PC-3 (cell line): ENCODE measurements around the gene HOOK2. TPM values are rescaled to one million over a fixed set of nuclear protein-coding genes. Genes with fewer than 3 reads are reported as not detected.

Experiments
- ATAC-seq: fragments of 200-7000 bp; cut with Tn5 transposase; 2 replicates; pipeline ENCODE4 v1.9.1; 2020; ENCODE audit warnings: mild to moderate bottlenecking, moderate library complexity
- BruUV-seq: library from RNA; stranded (reverse); fragments of 400-500 nt; replicated peaks from 2 replicates; lab custom pipeline; 2021; lab: Mats Ljungman, UMichigan
- CTCF ChIA-PET: fragments of 300-600 bp; sonication (Branson Sonifier 250); formaldehyde crosslinking; loops from one replicate; lab custom pipeline; 2022; ENCODE audit warnings: antibody characterized with exemption; lab: Charles Lee
- POLR2A ChIA-PET: fragments of 300-600 bp; sonication (Branson Sonifier 250); formaldehyde crosslinking; loops from one replicate; lab custom pipeline; 2022; ENCODE audit warnings: antibody characterized with exemption; ENCODE audit not compliant: unreplicated experiment; lab: Charles Lee
- DNase-seq: peaks from one replicate; pipeline ENCODE4 v3.0.0-alpha.2; 2015
- H2AFZ ChIP-seq: fragments of 300-600 bp; sonication (generic); 2 replicates; pipeline ENCODE4 v1.6.0; 2016; ENCODE audit warnings: antibody characterized with exemption, low read length
- H3F3A ChIP-seq: fragments of 300-600 bp; sonication (generic); one replicate; pipeline ENCODE4 v1.6.0; 2017; ENCODE audit warnings: antibody characterized with exemption, low read length, control low read depth, mild to moderate bottlenecking; ENCODE audit not compliant: unreplicated experiment
- H3K27ac ChIP-seq: fragments of 300-600 bp; sonication (generic); 2 replicates; pipeline ENCODE4 v1.5.1; 2016; ENCODE audit warnings: mild to moderate bottlenecking, low read length
- H3K27me3 ChIP-seq: fragments of 300-600 bp; sonication (generic); 2 replicates; pipeline ENCODE4 v1.6.1; 2016; ENCODE audit warnings: low read length, mixed read lengths
- H3K36me3 ChIP-seq: fragments of 300-600 bp; sonication (generic); 2 replicates; pipeline ENCODE4 v1.6.1; 2016; ENCODE audit warnings: low read depth, mixed run types, low read length, mixed read lengths
- H3K4me1 ChIP-seq: fragments of 300-600 bp; sonication (generic); 2 replicates; pipeline ENCODE4 v1.5.1; 2016; ENCODE audit warnings: low read length; ENCODE audit not compliant: insufficient read depth
- H3K4me2 ChIP-seq: fragments of 300-600 bp; sonication (generic); 2 replicates; pipeline ENCODE4 v1.6.0; 2016; ENCODE audit warnings: low read length
- H3K4me3 ChIP-seq: fragments of 300-600 bp; sonication (generic); 2 replicates; pipeline ENCODE4 v1.5.1; 2016; ENCODE audit warnings: mild to moderate bottlenecking, low read length, mixed read lengths
- H3K79me2 ChIP-seq: fragments of 300-600 bp; sonication (generic); 2 replicates; pipeline ENCODE4 v1.6.1; 2017; ENCODE audit warnings: low read length, mixed read lengths
- H3K9ac ChIP-seq: fragments of 300-600 bp; sonication (generic); 2 replicates; pipeline ENCODE4 v1.6.0; 2016; ENCODE audit warnings: mild to moderate bottlenecking, low read length
- H3K9me2 ChIP-seq: fragments of 300-600 bp; sonication (generic); replicated peaks from 2 replicates; pipeline ENCODE4 v1.6.1; 2016; ENCODE audit warnings: mixed run types, low read length, mixed read lengths
- H3K9me3 ChIP-seq: fragments of 300-600 bp; sonication (generic); 2 replicates; pipeline ENCODE4 v1.6.1; 2016; ENCODE audit warnings: low read length, mixed read lengths
- H4K20me1 ChIP-seq: fragments of 300-600 bp; sonication (generic); 2 replicates; pipeline ENCODE4 v1.6.1; 2016; ENCODE audit warnings: low read length, mixed read lengths
- EZH2 ChIP-seq: fragments of 300-600 bp; sonication (generic); IDR thresholded peaks from one replicate; pipeline ENCODE4 v1.6.1; 2017; ENCODE audit warnings: antibody characterized with exemption, mild to moderate bottlenecking, low read length; ENCODE audit not compliant: unreplicated experiment
- EZH2phosphoT487 ChIP-seq: fragments of 300-600 bp; sonication (generic); IDR thresholded peaks from 2 replicates; pipeline ENCODE4 v1.6.1; 2018; ENCODE audit warnings: mild to moderate bottlenecking, antibody characterized with exemption, low read length, borderline replicate concordance
- intact Hi-C: fragments of 100-400 bp; cut with micrococcal nuclease; formaldehyde crosslinking; loops from 2 replicates; pipeline ENCODE4 v1.9.0; 2023
- total RNA-seq: library from RNA; depleted of rRNA; stranded (reverse); fragments of >200 nt; gene quantifications from 2 replicates; pipeline ENCODE4 v1.2.3, GENCODE V29; 2014
- TF ChIP-seq, protein P1 (sequence below): fragments of 300-600 bp; sonication (generic); conservative IDR thresholded peaks from 2 replicates; pipeline ENCODE4 v1.5.1; 2017; ENCODE audit warnings: antibody characterized with exemption, low read depth, mild to moderate bottlenecking, low read length

HOOK2 gene
- total RNA-seq, 1 experiment from 2014 or later = 95.2 TPM

DNA sequence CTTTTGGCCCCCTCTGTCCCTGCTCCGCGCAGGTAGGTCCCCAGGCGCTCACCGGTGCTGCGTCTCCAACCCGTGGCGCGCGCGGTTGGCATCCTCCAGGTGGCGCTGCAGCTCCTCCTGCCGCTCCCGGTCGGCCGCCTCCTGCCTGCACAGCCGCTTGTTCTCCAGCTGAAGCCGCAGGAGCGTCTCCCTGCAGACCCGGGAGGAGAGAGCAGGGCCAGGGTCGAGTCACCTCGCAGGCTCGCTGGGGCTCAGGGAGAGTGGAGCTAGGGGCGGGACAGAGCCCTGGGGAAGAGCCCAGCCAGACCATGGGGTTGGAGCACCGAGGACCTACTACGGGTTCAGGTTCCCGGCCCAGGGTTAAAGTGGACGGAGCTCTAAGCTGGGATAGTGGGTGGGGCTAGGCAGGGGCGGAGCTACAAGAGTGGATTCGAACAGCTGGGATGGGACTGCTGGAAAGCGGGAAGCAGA is 9.3 kb downstream of the HOOK2 start:
- H3K4me2 ChIP-seq = peak overlapping the region; percentile 92
- intact Hi-C loops = no loop called here

DNA sequence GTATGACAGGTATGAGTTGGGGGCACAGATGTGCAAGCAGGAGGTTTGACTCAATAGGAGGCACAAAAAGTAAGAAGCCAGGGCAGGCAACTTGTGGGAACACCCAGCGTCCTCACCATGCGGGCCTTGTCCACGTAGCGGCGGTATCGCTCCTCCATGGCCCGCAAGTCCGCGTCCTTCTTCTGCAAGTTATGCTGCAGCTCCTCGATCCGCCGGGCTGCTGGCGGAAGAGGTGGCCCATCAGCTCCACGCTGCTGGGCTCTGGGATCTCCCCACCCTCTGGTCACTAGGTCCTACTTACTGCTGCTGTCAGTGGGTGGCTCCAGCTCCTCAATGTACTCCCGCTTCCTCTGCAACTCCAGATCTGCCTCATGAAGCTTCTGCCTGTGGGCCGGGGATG is 10.7 kb downstream of the HOOK2 start:
- no peak overlapping the region for H3K4me2 ChIP-seq
- no peak overlapping the region for H3K27ac ChIP-seq
- no peaks in the 10 kb centered on the region for H3K79me2 ChIP-seq
- H3K36me3 ChIP-seq = peaks cover 13% of the 10 kb centered on the region
- no peaks in the 10 kb centered on the region for H3K4me1 ChIP-seq
- H3K27me3 ChIP-seq = no peaks in the 10 kb centered on the region
- no peak overlapping the region for H2AFZ ChIP-seq
- DNase-seq (no peak), ATAC-seq (no peak)
- TF ChIP-seq EZH2phosphoT487 (no peak), EZH2 (no peak)
- TF ChIP-seq, protein P1, sequence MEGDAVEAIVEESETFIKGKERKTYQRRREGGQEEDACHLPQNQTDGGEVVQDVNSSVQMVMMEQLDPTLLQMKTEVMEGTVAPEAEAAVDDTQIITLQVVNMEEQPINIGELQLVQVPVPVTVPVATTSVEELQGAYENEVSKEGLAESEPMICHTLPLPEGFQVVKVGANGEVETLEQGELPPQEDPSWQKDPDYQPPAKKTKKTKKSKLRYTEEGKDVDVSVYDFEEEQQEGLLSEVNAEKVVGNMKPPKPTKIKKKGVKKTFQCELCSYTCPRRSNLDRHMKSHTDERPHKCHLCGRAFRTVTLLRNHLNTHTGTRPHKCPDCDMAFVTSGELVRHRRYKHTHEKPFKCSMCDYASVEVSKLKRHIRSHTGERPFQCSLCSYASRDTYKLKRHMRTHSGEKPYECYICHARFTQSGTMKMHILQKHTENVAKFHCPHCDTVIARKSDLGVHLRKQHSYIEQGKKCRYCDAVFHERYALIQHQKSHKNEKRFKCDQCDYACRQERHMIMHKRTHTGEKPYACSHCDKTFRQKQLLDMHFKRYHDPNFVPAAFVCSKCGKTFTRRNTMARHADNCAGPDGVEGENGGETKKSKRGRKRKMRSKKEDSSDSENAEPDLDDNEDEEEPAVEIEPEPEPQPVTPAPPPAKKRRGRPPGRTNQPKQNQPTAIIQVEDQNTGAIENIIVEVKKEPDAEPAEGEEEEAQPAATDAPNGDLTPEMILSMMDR = no peak
- ChIA-PET POLR2A (no interaction called here), CTCF (interaction anchor here (0.6 to 0.7 kb wide), 2 partner anchors 9 to 27 kb away, joined by 3 to 8 read pairs; no protein-coding TSS in a partner anchor)
- no peak overlapping the region for H3K9ac ChIP-seq
- BruUV-seq = no TSS peak
- intact Hi-C loops = loop anchor here (5.0 kb wide), 1 partner anchor 83 kb away; no protein-coding TSS in a partner anchor
- no peaks in the 10 kb centered on the region for H3K9me2 ChIP-seq
- H3K4me3 ChIP-seq = no peak overlapping the region
- no peaks in the 10 kb centered on the region for H4K20me1 ChIP-seq
- H3K9me3 ChIP-seq = no peaks in the 10 kb centered on the region
- no peaks in the 10 kb centered on the region for H3F3A ChIP-seq

More for the DNA sequence above, 9.3 kb downstream of the HOOK2 start:
- Histone ChIP-seq H3K9me3 (no peaks in the 10 kb centered on the region), H4K20me1 (no peaks in the 10 kb centered on the region), H3K27ac (no peak overlapping the region), H3K9ac (no peak overlapping the region), H3K4me1 (no peaks in the 10 kb centered on the region), H2AFZ (peak overlapping the region; percentile 66; the same call in 1 of the 2 replicates), H3K4me3 (peak overlapping the region; percentile 67), H3K79me2 (no peaks in the 10 kb centered on the region), H3K9me2 (no peaks in the 10 kb centered on the region), H3K36me3 (peaks cover 20% of the 10 kb centered on the region), H3F3A (no peaks in the 10 kb centered on the region), H3K27me3 (no peaks in the 10 kb centered on the region)
- DNase-seq (peak; percentile 79), ATAC-seq (peak; percentile 92)
- ChIA-PET POLR2A (interaction anchor here (0.6 to 1.1 kb wide), 2 partner anchors 27 to 34 kb away, joined by 3 to 4 read pairs; no protein-coding TSS in a partner anchor), CTCF (interaction anchor here (0.5 to 1.2 kb wide), 7 partner anchors 9 to 85 kb away, joined by 3 to 12 read pairs (median 4); no protein-coding TSS in a partner anchor)
- no TSS peak for BruUV-seq
- TF ChIP-seq EZH2phosphoT487 = no peak
- TF ChIP-seq EZH2 = no peak
- TF ChIP-seq, protein P1 = peak; percentile 81

DNA sequence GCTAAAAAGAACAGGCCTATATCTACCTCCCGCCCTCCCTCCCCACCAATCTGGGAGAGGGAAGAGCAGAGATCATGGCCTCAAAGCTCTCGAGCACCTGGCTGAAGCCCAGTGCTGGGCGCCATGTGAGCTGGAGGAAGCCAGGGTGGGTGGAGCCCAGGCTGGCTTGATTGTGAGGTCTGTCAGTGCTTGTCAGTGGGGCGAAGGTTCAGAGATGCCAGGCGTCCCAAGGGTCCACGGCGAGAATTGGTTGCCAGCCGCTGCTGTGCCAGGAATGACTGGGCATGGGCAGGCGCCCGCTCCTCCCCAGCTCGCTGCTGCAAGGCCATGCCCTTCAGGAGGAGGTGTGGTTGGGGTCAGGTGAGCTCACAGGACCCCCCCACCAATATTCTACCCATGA is 12.3 kb downstream of the HOOK2 start:
- no peak for ATAC-seq
- TSS peak; percentile 13 for BruUV-seq
- no peak overlapping the region for H3K4me2 ChIP-seq
- no peak overlapping the region for H2AFZ ChIP-seq
- peaks cover 13% of the 10 kb centered on the region for H3K36me3 ChIP-seq
- no peak for DNase-seq
- no peak overlapping the region for H3K9ac ChIP-seq
- TF ChIP-seq EZH2phosphoT487 (no peak), EZH2 (no peak)
- TF ChIP-seq, protein P1 = no peak
- H3K9me2 ChIP-seq = no peaks in the 10 kb centered on the region
- POLR2A ChIA-PET = interaction anchor here (0.6 kb wide), 1 partner anchor 26 kb away, joined by 3 read pairs; the partner anchor contains the start of gene GET3
- intact Hi-C loops = loop anchor here (5.0 kb wide), 1 partner anchor 84 kb away; no protein-coding TSS in a partner anchor
- CTCF ChIA-PET = interaction anchor here (0.6 kb wide), 1 partner anchor 118 kb away, joined by 5 read pairs; the partner anchor contains the start of gene DNASE2
- H3K79me2 ChIP-seq = no peaks in the 10 kb centered on the region
- no peaks in the 10 kb centered on the region for H3F3A ChIP-seq
- no peak overlapping the region for H3K27ac ChIP-seq
- H4K20me1 ChIP-seq = no peaks in the 10 kb centered on the region
- H3K4me1 ChIP-seq = no peaks in the 10 kb centered on the region
- H3K9me3 ChIP-seq = no peaks in the 10 kb centered on the region
- H3K4me3 ChIP-seq = no peak overlapping the region
- H3K27me3 ChIP-seq = no peaks in the 10 kb centered on the region
